NCI-H187 (cell line): ENCODE measurements around the gene LDLRAD4.

ENCODE experiments used
- DNase-seq, 2 experiments: peaks; one replicate each; lab custom pipeline; 2025; lab: John Stamatoyannopoulos, UW

LDLRAD4 gene

DNA sequence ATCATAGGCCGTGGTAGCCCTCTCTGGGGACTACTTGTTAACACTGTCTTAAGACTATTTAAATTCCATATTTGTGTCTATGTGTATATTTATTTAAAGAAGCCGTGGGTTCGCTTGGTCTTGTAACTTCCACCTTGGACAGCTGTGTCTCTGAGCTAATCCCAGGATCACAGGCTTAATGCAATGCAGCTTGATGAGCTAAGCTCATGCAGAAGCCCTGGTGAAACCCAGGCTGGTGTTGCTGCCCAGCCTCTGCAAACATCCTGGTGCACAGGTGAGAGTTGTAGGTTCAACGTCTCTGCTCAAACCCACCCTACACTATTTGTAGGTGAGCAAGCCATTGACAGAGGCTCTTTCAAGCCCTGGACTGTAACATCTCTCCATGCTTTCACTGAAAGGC lies 296.0 kb downstream of the LDLRAD4 start:
- DNase-seq, result no peak

DNA sequence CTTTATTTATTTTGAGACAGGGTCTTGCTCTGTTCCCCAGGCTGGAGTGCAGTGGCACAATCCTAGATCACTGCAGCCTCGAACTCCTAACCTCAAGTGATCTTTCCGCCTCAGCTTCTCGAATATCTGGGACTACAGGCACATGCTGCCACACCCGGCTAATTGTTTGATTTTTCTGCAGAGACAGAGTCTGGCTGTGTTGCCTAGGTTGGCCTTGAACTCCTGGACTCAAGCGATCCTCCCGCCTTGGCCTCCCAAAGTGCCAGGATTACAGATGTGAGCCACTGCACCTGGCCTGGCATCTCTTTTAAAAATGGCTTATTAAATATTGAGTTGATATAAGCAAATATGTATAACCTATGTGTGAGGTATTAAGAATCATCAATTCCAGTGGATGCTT lies 298.3 kb downstream of the LDLRAD4 start:
- no peak for DNase-seq

- DNase-seq, result no peak
Observed at GRCh38 chr18:13517369-13517768, 298.8 kb downstream of the LDLRAD4 start.

- DNase-seq, result no peak
Observed at GRCh38 chr18:13518382-13518781, 299.8 kb downstream of the LDLRAD4 start.

- no peak for DNase-seq
Observed at GRCh38 chr18:13520306-13520705, 301.7 kb downstream of the LDLRAD4 start.

DNA sequence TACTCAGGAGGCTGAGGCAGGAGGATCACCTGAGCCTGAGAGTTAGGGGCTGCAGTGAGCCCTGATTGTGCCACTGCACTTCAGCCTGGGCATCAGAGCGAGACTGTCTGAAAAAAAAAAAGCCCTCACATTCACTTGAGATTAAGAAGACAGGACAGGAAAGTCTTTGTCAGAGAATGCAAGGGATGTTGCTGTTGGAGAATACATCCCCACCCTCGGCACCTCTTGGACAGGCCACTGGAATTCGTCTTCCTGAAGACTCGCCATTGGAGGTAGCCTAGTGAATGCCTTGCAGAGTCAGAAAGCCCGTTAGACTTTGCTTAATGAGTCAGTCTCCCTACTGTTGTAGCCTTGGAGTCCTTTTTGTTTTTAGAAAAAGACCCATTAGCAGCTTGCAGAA lies 302.2 kb downstream of the LDLRAD4 start:
- no peak for DNase-seq

- no peak for DNase-seq
Observed at GRCh38 chr18:13521418-13521817, 302.9 kb downstream of the LDLRAD4 start.

DNA sequence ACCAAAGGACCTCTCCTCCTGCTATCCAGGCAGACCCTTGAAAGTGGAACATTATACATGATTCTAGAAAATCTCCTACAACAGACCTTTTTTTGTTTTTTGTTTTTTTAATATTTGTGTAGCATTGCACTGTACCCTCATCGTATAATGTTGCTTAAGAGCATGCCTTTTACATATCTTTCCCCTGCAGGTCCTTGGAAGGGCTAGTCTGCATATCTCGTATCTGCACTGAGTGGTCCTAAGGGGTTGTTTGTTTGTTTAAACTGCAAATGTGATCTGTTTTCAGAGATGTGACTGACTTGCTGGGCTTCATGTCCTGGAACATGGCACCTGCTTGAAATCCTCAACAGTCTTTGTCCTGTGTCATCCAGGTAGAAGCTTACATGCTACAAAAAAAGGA lies 303.7 kb downstream of the LDLRAD4 start:
- DNase-seq, result no peak

GRCh38 chr18:13522861-13523660 lies 304.5 kb downstream of the LDLRAD4 start:
- no peak for DNase-seq

- DNase-seq, result no peak
Observed at GRCh38 chr18:13524054-13524453, 305.5 kb downstream of the LDLRAD4 start.

GRCh38 chr18:13524811-13525210 lies 306.3 kb downstream of the LDLRAD4 start:
- no peak for DNase-seq

GRCh38 chr18:13525381-13526029 lies 306.9 kb downstream of the LDLRAD4 start:
- no peak for DNase-seq

GRCh38 chr18:13526519-13526918 lies 308.0 kb downstream of the LDLRAD4 start:
- no peak for DNase-seq

DNA sequence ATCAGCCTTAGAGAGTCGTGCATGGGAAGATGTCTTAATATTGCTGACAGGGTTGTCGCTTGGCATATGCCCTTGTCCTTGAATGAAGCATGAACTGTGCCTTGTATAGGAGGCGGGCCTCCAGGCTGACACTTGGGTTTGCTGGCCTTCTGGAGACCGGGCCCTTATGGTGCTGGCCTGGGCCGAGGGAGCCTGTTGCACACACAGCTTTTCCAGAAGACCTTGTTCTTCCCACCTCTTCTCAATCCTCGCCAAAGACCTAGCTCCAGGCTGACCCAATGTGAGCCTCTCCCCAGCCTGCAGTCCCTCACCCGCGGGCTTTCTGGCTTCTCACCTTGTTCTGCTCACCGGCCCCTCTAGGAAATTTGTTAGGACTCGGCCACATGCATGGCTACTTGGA lies 308.7 kb downstream of the LDLRAD4 start:
- no peak for DNase-seq

GRCh38 chr18:13527730-13528129 lies 309.2 kb downstream of the LDLRAD4 start:
- no peak for DNase-seq

DNA sequence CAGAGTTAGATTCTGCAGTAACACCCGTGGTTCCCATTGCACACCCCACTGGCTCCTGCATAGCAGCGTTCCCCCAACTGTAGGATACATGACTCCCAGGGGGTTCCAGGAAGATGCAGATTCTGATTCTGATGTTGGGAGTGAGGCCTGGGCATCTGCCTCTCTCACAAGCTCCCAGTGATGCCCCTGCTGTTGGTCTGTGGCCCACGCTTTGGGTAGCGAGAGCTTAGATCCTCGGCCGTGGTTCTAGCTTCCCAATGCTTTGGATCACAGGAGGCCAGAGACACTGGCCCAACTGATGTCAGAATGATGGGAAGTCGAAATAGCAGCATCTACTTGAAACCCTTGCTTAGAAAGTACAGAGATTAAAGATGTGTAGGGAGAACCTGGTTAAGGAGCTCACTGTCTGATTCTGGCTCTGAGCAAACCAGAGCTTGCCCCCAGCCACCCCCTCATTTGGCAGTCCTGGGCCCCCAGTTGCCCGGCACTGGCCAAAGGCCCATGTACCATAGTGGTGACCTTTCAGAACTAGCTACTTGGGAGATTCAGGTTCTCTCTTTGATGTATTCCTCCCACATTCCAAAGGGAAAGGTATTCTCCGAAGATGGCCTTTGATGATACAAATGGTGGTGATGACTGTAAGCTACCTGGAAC lies 310.3 kb downstream of the LDLRAD4 start:
- no peak for DNase-seq

GRCh38 chr18:13530033-13530878 lies 311.7 kb downstream of the LDLRAD4 start:
- no peak for DNase-seq

DNA sequence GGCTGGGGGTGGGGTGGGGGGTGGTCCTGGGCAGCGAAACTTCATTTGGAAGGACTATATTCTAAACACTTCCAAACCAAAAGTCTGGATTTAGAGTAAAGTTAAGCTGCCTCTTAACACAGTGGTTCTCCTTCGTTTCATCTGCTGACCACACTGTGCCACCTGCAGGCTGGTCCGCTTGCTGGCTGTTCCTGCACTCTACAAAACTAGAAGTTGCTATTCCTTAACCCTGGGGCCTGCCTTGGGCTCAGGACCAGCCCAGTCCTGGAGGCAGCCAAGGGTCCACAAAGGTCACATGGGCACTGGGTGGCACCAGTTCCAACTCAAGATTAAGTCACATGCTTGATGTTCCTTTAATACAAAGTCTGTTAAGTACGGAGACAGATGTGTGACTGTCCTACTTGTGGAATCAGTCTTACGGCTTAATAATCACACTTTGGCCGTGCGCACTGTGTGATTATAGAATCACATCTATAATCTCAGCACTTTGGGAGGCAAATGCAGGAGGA lies 312.4 kb downstream of the LDLRAD4 start:
- no peak for DNase-seq

- DNase-seq, result no peak
Observed at GRCh38 chr18:13531681-13532325, 313.2 kb downstream of the LDLRAD4 start.

DNA sequence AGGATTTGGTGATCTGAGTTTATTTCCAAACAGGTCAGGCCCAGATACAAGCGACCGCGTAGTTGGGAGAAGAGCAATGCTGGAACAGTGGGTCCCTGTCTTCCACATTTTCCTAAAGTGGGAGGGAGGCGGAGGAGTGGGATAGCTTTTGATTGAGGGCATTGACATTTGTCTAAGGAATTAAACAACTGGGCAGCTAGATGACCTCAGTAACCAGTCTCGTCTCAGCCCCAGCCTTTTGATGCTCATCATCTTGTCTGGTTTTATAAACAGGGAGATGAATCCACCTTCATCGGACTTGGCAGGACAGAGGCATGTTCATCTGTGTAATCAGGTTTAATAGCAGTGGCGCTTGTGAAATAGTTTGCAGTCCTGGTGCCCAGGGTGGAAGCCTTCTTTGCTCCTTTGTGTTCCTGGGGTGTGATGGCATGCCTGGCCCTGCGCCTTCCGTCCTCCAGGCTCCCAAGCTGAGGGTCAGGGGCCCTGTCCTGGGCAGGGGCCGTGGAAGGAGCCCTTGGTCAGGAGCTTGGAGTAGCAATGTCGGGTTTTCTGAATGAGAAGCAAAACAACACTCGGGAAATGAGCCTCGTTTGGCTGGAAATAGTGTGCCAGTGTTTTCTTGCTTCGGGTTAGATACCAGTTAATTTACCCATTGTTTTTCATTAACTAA lies 314.0 kb downstream of the LDLRAD4 start:
- no peak for DNase-seq

DNA sequence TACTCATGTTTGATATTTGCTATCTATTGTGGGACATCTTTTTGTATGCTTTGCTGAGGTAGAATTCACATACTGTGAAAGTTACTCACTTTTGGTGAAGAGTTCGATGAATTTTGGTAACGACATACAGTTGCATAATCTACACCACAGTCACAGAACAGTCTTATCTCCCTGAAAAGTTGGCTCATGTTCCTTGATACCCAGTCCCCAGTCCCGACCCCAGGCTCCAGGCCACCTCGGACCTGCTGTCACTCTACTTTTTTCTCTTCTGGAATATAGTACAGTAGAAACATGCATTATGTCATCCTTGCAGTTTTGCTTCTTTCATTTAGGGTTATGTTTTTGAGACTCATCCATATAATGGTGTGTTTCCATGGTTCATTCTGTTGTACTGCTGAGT lies 316.1 kb downstream of the LDLRAD4 start:
- no peak for DNase-seq
